HepG2 (cell line): Measurements from ENCODE around the gene CDC27. TPM values are rescaled to one million over a fixed set of nuclear protein-coding genes. Genes with fewer than 3 reads are reported as not detected.
A peak's percentile ranks its signal among the peaks of the same experiment; 100 is the strongest.

Experiments
- GATA4 ChIP-seq: sonication (generic); IDR thresholded peaks from 2 replicates; pipeline ENCODE4 v1.6.1; 2016; ENCODE audit warnings: antibody characterized with exemption, low read depth, borderline replicate concordance
- GFI1 ChIP-seq: sonication (generic); formaldehyde crosslinking; IDR thresholded peaks from 2 replicates; pipeline ENCODE4 v1.5.0; 2020; ENCODE audit warnings: missing genetic modification reagents, mild to moderate bottlenecking, borderline replicate concordance
- KDM6A ChIP-seq: IDR thresholded peaks from 2 replicates; pipeline ENCODE4 v1.6.1; 2016; ENCODE audit warnings: low read depth
- MTA1 ChIP-seq: sonication (generic); formaldehyde crosslinking; IDR thresholded peaks from 2 replicates; pipeline ENCODE4 v1.4.0; 2020; ENCODE audit warnings: missing genetic modification reagents, mild to moderate bottlenecking, borderline replicate concordance
- MXD4 ChIP-seq: IDR thresholded peaks from 2 replicates; pipeline ENCODE4 v1.6.1; 2016; ENCODE audit warnings: mild to moderate bottlenecking, missing biosample characterization, missing genetic modification reagents
- PAXIP1 ChIP-seq: sonication (generic); formaldehyde crosslinking; conservative IDR thresholded peaks from 2 replicates; pipeline ENCODE4 v1.4.0; 2020; ENCODE audit warnings: mild to moderate bottlenecking, missing genetic modification reagents, moderate library complexity
- RAD51 ChIP-seq: fragments of 450-650 bp; IDR thresholded peaks from 2 replicates; pipeline ENCODE4 v1.6.1; 2016; ENCODE audit warnings: borderline replicate concordance
- SNAI1 ChIP-seq: sonication (generic); formaldehyde crosslinking; IDR thresholded peaks from 2 replicates; pipeline ENCODE4 v1.5.0; 2020; ENCODE audit warnings: mild to moderate bottlenecking, missing genetic modification reagents, borderline replicate concordance
- SYNCRIP ChIP-seq: fragments of 200-400 bp; formaldehyde crosslinking; IDR thresholded peaks from 2 replicates; pipeline ENCODE4 v1.6.1; 2018; ENCODE audit warnings: mild to moderate bottlenecking, low read depth, low read length; ENCODE audit not compliant: insufficient read depth
- ZNF33B ChIP-seq: sonication (generic); formaldehyde crosslinking; IDR thresholded peaks from 2 replicates; pipeline ENCODE4 v1.5.1; 2020; ENCODE audit warnings: mild to moderate bottlenecking, missing genetic modification reagents
- ZNF430 ChIP-seq: sonication (generic); formaldehyde crosslinking; IDR thresholded peaks from 2 replicates; pipeline ENCODE4 v1.9.0; 2021; ENCODE audit warnings: mild to moderate bottlenecking, missing genetic modification reagents
- ZNF468 ChIP-seq: sonication (generic); formaldehyde crosslinking; IDR thresholded peaks from 2 replicates; pipeline ENCODE4 v1.8.0; 2022; ENCODE audit warnings: mild to moderate bottlenecking, moderate library complexity, missing genetic modification reagents
- ZNF503 ChIP-seq: sonication (generic); formaldehyde crosslinking; IDR thresholded peaks from 2 replicates; pipeline ENCODE4 v1.4.0; 2020; ENCODE audit warnings: missing genetic modification reagents
- ZNF574 ChIP-seq: sonication (generic); formaldehyde crosslinking; IDR thresholded peaks from 2 replicates; pipeline ENCODE4 v1.4.0; 2020; ENCODE audit warnings: missing genetic modification reagents
- ZNF781 ChIP-seq: sonication (generic); formaldehyde crosslinking; IDR thresholded peaks from 2 replicates; pipeline ENCODE4 v1.5.1; 2020; ENCODE audit warnings: borderline replicate concordance, mild to moderate bottlenecking, missing genetic modification reagents; ENCODE audit errors: not compliant biosample characterization
- ZNF782 ChIP-seq: sonication (generic); formaldehyde crosslinking; IDR thresholded peaks from 2 replicates; pipeline ENCODE4 v1.4.0; 2020; ENCODE audit warnings: missing genetic modification reagents, mild to moderate bottlenecking, borderline replicate concordance
- polyA plus RNA-seq, 8 experiments: library from polyadenylated mRNA; depleted of rRNA in 3 of 8; stranded (reverse) in 7 of 8; unstranded in 1 of 8; fragments of >200 nt; fragmentation: Illumina TruSeq in 4 of 8; extraction: Trizol in 4 of 8; gene quantifications; 2 replicates each; pipeline versions ENCODE4 v1.2.1 to v1.2.3, GENCODE V29; 2011 to 2016; ENCODE audit warnings: low read depth in 4 of 8, missing spikeins in 1 of 8, mixed read lengths in 1 of 8; ENCODE audit not compliant: insufficient read depth in 1 of 8
- total RNA-seq, 5 experiments: library from RNA; depleted of rRNA; stranded (reverse); fragments of >200 nt; fragmentation: Illumina TruSeq; extraction: Trizol; gene quantifications; 2 replicates each; pipeline ENCODE4 v1.2.3, GENCODE V29; 2016; ENCODE audit warnings: low read depth in 1 of 5

Gene CDC27
- total and polyA plus RNA-seq, 2 of the 13 experiments (the other 11 are each of a cell fraction or from before 2014, with no cell fraction given) = 80.7 to 102 TPM

GRCh38 chr17:47229535-47230443 lies 40.7 kb upstream of the CDC27 start (continued):
- TF ChIP-seq MTA1 (CRISPR knock-in tag) (no peak), MXD4 (CRISPR knock-in tag) (peak; percentile 83), GFI1 (CRISPR knock-in tag) (peak; percentile 57; the same call in 1 of the 2 replicates), PAXIP1 (CRISPR knock-in tag) (peak; percentile 78), ZNF503 (CRISPR knock-in tag) (no peak), ZNF781 (CRISPR knock-in tag) (peak; percentile 50), ZNF430 (CRISPR knock-in tag) (peak; percentile 65; the same call in 1 of the 2 replicates), ZNF574 (CRISPR knock-in tag) (peak; percentile 87), ZNF782 (CRISPR knock-in tag) (peak; percentile 66; the same call in 1 of the 2 replicates), RAD51 (no peak), ZNF33B (CRISPR knock-in tag) (0 out of 2 replicates have a peak, but pooled peaks have one; percentile 30), KDM6A (CRISPR knock-in tag) (no peak), SNAI1 (CRISPR knock-in tag) (no peak), SYNCRIP (no peak), ZNF468 (CRISPR knock-in tag) (no peak), GATA4 (no peak)
